K562 (cell line): Measurements from ENCODE around the gene CLEC17A. TPM values are rescaled to one million over a fixed set of nuclear protein-coding genes. Genes with fewer than 3 reads are reported as not detected.

Source experiments
- ARNT ChIP-seq, 2 experiments: fragments of 450-650 bp; IDR thresholded peaks; 2 replicates each; pipeline ENCODE4 v1.6.1; 2016; ENCODE audit warnings: mild to moderate bottlenecking in 1 of 2
- C11orf30 ChIP-seq: fragments of 450-650 bp; IDR thresholded peaks from 2 replicates; pipeline ENCODE4 v1.6.1; 2016; ENCODE audit warnings: low read depth, mild to moderate bottlenecking
- HMGXB4 ChIP-seq: sonication (generic); formaldehyde crosslinking; IDR thresholded peaks from 2 replicates; pipeline ENCODE4 v1.8.1; 2023; ENCODE audit warnings: mild to moderate bottlenecking, missing genetic modification reagents
- ID3 ChIP-seq, 2 experiments: fragments of 250-450 bp in 1 of 2; fragments of 450-650 bp in 1 of 2; sonication (Bioruptor Pico) in 1 of 2; IDR thresholded peaks; 2 replicates each; pipeline versions ENCODE4 v1.6.1 to v1.8.0; 2016 to 2021; ENCODE audit warnings: mild to moderate bottlenecking in 2 of 2, moderate library complexity in 2 of 2, missing compliant biosample characterization in 1 of 2, missing genetic modification characterization in 1 of 2
- KHSRP ChIP-seq: fragments of 450-650 bp; IDR thresholded peaks from 2 replicates; pipeline ENCODE4 v1.6.1; 2017
- L3MBTL2 ChIP-seq: fragments of 450-650 bp; IDR thresholded peaks from 2 replicates; pipeline ENCODE4 v1.6.1; 2016; ENCODE audit warnings: mild to moderate bottlenecking, moderate library complexity
- NONO ChIP-seq, 2 experiments: fragments of 200-400 bp in 1 of 2; fragments of 450-650 bp in 1 of 2; formaldehyde crosslinking in 1 of 2; IDR thresholded peaks; 2 replicates each; pipeline ENCODE4 v1.6.1; 2017; ENCODE audit warnings: low read depth in 2 of 2, mild to moderate bottlenecking in 2 of 2, moderate library complexity in 2 of 2, low read length in 1 of 2
- NR3C1 ChIP-seq: sonication (generic); formaldehyde crosslinking; IDR thresholded peaks from 2 replicates; pipeline ENCODE4 v1.8.1; 2022; ENCODE audit warnings: missing genetic modification reagents
- PPARD ChIP-seq: fragments of 250-450 bp; sonication (Bioruptor Pico); IDR thresholded peaks from 2 replicates; pipeline ENCODE4 v1.8.0; 2022; ENCODE audit warnings: inconsistent platforms, mild to moderate bottlenecking, moderate library complexity
- PTBP1 ChIP-seq: fragments of 200-400 bp; formaldehyde crosslinking; IDR thresholded peaks from 2 replicates; pipeline ENCODE4 v1.6.1; 2017; ENCODE audit warnings: low read depth, low read length
- SAP30 ChIP-seq: fragments of 200-600 bp; sonication (generic); IDR thresholded peaks from 2 replicates; pipeline ENCODE4 v1.6.1; 2012; ENCODE audit warnings: borderline replicate concordance, low read depth, mild to moderate bottlenecking, moderate library complexity, low read length, control low read depth, inconsistent platforms; ENCODE audit not compliant: insufficient read depth, poor library complexity, severe bottlenecking
- THRAP3 ChIP-seq: fragments of 450-650 bp; IDR thresholded peaks from 2 replicates; pipeline ENCODE4 v1.6.1; 2016; ENCODE audit warnings: mild to moderate bottlenecking, inconsistent platforms, borderline replicate concordance
- TRIM28 ChIP-seq: fragments of 450-650 bp; IDR thresholded peaks from 2 replicates; pipeline ENCODE4 v1.6.1; 2017
- ZBTB2 ChIP-seq: fragments of 450-650 bp; IDR thresholded peaks from 2 replicates; pipeline ENCODE4 v1.6.1; 2016; ENCODE audit warnings: antibody characterized with exemption
- ZNF592 ChIP-seq: fragments of 450-650 bp; IDR thresholded peaks from 2 replicates; pipeline ENCODE4 v1.6.1; 2017; ENCODE audit warnings: antibody characterized with exemption, mild to moderate bottlenecking
- polyA plus RNA-seq, 8 experiments: library from polyadenylated mRNA; depleted of rRNA in 4 of 8; stranded (reverse) in 5 of 8; unstranded in 3 of 8; fragments of >200 nt; fragmentation: Nextera tagmentation in 2 of 8; fragmentation: Illumina TruSeq in 1 of 8; extraction: Ambion mirVana in 2 of 8; extraction: Trizol in 1 of 8; gene quantifications; 2 replicates each; pipeline versions ENCODE4 v1.2.1 to v1.2.3, GENCODE V29; 2011 to 2014; ENCODE audit warnings: inconsistent platforms in 1 of 8, missing spikeins in 1 of 8
- total RNA-seq, 7 experiments: library from RNA; depleted of rRNA in 6 of 7; stranded (reverse); fragments of >200 nt in 6 of 7; fragmentation: Illumina TruSeq in 2 of 7; extraction: Trizol in 2 of 7; gene quantifications; 2 replicates each; pipeline versions ENCODE4 v1.2.1 to v1.2.3, GENCODE V29; 2011 to 2021; ENCODE audit warnings: low replicate concordance in 1 of 7

The CLEC17A gene
- total and polyA plus RNA-seq, 9 of the 15 experiments (the other 6 are each of a cell fraction or from before 2014, with no cell fraction given): 0.03 TPM; not detected in 8

GRCh38 chr19:14571695-14572490 lies 11.0 kb upstream of the CLEC17A start, which contains the start of gene NDUFB7 (continued):
- TF ChIP-seq C11orf30: peak; percentile 97
- TF ChIP-seq ZBTB2: peak; percentile 94
- no peak for TF ChIP-seq TRIM28
- TF ChIP-seq ID3 (CRISPR knock-in tag; IDR thresholded peaks at IDR 0.05): no peak
- TF ChIP-seq ID3 (tag; IDR thresholded peaks at IDR 0.05): peak; percentile 46; the same call in 1 of the 2 replicates
- no peak; the same call in 1 of the 2 replicates for TF ChIP-seq ZNF592
- peak; percentile 65 for TF ChIP-seq L3MBTL2
- peak; percentile 64 for TF ChIP-seq HMGXB4 (CRISPR knock-in tag)
- no peak for TF ChIP-seq PPARD (CRISPR knock-in tag)
- no peak for TF ChIP-seq KHSRP
- peak; percentile 61; the same call in 1 of the 2 replicates for TF ChIP-seq THRAP3
- TF ChIP-seq NONO (IDR thresholded peaks at IDR 0.05; ENCODE audit: low read depth in 2 of 2, low read length in 1 of 2): peak in 1 of 2 experiments; percentile 49; a peak in 1 of 4 replicates
- TF ChIP-seq ARNT (IDR thresholded peaks at IDR 0.05): peak in 1 of 2 experiments; percentile 59; a peak in 2 of 4 replicates
- 0 out of 2 replicates have a peak, but pooled peaks have one; percentile 56 for TF ChIP-seq NR3C1
- peak; percentile 82 for TF ChIP-seq SAP30
- no peak for TF ChIP-seq PTBP1
